ENCODE data around the gene KCNJ4.

- TF ChIP-seq, protein P1, sequence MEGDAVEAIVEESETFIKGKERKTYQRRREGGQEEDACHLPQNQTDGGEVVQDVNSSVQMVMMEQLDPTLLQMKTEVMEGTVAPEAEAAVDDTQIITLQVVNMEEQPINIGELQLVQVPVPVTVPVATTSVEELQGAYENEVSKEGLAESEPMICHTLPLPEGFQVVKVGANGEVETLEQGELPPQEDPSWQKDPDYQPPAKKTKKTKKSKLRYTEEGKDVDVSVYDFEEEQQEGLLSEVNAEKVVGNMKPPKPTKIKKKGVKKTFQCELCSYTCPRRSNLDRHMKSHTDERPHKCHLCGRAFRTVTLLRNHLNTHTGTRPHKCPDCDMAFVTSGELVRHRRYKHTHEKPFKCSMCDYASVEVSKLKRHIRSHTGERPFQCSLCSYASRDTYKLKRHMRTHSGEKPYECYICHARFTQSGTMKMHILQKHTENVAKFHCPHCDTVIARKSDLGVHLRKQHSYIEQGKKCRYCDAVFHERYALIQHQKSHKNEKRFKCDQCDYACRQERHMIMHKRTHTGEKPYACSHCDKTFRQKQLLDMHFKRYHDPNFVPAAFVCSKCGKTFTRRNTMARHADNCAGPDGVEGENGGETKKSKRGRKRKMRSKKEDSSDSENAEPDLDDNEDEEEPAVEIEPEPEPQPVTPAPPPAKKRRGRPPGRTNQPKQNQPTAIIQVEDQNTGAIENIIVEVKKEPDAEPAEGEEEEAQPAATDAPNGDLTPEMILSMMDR (conservative IDR thresholded peaks at IDR 0.05; ENCODE audit: low read length), result no peak
- no peak for TF ChIP-seq EZH2phosphoT487 (IDR thresholded peaks at IDR 0.05; ENCODE audit: borderline replicate concordance)
These were observed 50.6 kb downstream of the KCNJ4 start for GRCh38 chr22:38404419-38404818.
